Cerebellar cortex (tissue), 1 donor: ENCODE measurements around the gene MRPS2.
"Not testable (repeated sequence)": the region's sequence is repeated elsewhere in the genome, so short reads cannot be mapped to it uniquely, and the experiment has no call there.

Source experiments
- DNase-seq: peaks from one replicate; pipeline ENCODE4 v3.0.0-alpha.2; 2015; ENCODE audit warnings: low spot score

Gene MRPS2

GRCh38 chr9:135500525-135501260 is at the start of gene MRPS2:
Gene MRPS2, plus strand, starts transcription at chr9:135500682. Its CDS starts 29 bp downstream, at chr9:135500711.
- peak; percentile 84 for DNase-seq

GRCh38 chr9:135450956-135451355 is 49.5 kb upstream of the MRPS2 start:
- no peak for DNase-seq

DNA sequence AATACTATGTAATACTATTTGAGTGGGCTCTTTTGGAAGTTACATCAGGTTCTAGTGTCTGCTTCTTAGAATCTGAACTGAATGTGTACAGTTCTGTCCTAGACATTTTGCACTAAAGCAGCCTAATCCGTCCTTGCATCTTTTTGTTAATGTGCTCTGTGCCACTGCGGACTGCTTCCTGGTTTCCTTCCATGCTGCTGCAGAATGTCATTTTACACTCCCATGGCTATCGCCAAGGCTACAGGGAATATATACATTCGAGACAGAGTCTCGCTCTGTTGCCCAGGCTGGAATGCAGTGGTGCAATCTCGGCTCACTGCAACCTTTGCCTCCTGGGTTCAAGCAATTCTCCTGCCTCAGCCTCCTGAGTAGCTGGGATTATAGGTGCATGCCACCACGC is 48.6 kb upstream of the MRPS2 start:
- not testable (repeated sequence) for DNase-seq

- no peak for DNase-seq
These were observed 45.7 kb upstream of the MRPS2 start for GRCh38 chr9:135454737-135455136.

DNA sequence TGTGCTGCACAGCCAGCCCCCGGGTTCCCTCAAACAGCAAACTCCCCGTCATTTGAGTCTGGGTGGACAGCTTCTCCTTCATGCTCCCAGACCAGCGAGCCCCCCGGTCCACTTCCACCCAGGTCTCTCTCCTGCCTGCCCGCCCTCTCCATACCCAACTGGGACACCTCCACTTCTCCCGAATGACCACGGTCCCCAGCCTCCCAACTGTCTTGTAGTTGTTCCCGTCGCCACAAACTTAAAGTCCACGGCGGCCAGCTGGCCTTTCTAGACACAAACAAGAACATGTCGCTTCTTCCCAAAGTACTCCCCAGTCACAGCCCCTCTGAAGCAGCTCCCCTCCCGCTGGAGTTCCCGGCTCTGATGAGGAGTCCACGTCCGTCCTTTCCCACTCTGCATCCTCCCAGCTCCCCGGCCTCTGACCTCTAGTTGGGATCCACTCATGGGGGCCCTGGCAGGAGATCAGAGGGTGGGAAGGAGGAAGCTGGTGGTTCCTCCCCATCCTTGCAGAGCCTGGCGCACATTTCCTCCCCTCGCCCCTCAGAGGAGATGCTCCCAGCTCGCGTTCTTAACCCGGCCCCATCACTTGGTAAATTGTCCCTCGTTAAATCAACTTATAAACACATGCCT is 45.0 kb upstream of the MRPS2 start:
- no peak for DNase-seq

- DNase-seq: peak; percentile 56
These were observed 43.9 kb upstream of the MRPS2 start for GRCh38 chr9:135456436-135457104.

- DNase-seq: not testable (repeated sequence)
These were observed 42.0 kb upstream of the MRPS2 start for GRCh38 chr9:135458478-135458877.

- no peak for DNase-seq
These were observed 38.5 kb upstream of the MRPS2 start for GRCh38 chr9:135461936-135462335.

DNA sequence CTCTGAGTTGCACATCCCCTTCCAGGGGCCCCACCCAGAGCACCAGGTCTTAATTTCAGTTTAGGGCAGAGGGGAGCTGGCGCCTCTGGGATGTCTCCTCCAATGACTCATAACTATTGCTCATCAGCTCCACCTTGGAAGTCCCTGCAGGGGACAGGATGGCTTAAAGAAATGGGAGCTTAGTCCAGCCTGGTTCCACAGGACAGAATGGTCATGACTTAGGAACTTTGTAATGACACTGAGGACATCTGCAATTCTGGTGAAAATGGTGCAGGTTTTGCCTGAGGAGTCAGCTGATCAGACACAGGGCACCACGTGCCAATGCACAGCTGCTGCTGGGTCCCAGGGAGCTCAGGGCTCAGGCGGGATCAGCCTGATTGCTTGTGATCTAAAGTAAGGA is 37.3 kb upstream of the MRPS2 start:
- DNase-seq: no peak

DNA sequence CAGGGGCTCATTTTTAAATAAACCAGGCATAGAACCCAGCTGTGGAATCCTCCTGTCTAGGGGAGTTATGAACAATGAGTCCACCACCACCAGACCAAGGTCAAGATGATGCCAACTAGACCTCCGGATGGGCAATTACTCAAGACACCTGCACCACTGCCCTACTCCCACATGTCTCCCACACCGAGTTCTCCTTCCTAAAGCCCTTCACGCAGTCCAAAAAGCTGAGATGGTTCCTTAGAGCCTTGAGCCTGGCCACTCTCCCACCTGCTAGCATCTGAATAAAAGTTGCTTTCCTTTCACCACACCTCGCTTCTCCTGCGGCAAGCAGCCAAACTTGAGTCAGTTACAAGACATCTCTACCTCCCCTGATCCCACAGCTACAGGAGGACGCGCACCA is 36.3 kb upstream of the MRPS2 start:
- no peak for DNase-seq

DNA sequence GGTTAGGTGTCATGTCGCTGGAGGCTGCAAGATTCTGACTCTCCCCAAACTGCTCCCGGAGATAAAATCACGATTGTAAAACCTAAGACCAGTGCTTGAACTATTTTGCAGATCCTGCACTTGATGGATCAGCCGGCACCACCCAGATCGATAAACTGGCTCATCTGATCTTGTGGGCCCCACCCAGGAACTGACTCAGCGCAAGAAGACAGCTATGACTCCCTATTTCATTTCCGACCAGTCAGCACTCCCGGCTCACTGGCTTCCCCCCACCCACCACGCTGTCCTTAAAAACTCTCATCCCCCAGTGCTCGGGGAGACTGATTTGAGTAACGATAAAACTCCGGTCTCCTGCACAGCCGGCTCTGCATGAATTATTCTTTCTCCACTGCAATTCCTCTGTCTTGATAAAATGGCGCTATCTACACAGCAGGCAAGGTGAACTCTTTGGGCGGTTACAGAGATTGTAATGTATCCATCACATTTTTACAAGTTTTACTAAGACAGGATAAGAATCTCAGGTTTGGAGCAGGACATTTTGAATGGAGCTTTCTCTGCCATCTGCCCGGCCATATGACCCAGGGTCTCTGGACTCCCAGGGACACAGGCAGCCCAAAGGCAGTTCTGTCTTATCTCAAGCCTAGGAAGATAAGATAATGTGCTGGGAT is 31.5 kb upstream of the MRPS2 start:
- no peak for DNase-seq

DNA sequence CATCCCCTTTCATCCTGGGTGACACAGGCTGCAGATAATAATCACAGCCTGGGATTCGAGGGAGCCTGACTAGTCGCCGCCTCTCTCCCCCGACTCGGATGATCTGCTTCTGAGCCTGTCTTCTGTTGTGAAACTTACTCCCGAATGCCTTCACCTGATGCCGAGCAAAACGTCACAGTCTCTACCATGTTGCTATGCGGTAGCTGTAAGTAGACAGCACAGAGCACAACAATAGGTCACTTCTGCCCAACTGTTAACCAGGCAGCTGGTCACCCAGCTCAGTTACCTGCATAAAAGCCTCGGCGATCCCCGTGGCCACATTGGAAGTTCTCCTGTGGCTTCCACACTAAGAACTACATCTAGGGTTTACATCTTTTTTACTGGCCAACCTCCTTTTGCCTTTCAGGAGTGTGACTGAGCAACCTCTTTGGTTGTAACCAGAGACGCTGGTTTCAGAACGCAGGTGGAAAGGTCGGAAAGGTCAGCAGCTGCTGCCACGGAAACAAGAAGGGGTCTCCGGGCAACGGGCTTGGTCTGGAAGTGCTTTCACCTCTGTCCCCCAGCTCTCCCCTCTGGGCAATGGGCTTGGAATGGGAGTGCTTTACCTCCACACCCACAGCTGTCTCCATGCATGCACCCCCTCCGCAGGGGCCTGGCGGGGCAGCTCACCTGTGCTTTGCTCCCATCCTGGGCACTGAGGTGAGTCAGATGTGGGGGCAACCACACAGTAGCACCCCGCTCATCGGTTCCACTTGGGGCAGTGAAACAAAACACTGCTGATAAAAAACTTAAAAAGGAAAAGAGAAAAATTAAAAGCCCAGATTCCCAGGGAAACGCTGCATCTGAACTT is 28.5 kb upstream of the MRPS2 start:
- no peak for DNase-seq

DNA sequence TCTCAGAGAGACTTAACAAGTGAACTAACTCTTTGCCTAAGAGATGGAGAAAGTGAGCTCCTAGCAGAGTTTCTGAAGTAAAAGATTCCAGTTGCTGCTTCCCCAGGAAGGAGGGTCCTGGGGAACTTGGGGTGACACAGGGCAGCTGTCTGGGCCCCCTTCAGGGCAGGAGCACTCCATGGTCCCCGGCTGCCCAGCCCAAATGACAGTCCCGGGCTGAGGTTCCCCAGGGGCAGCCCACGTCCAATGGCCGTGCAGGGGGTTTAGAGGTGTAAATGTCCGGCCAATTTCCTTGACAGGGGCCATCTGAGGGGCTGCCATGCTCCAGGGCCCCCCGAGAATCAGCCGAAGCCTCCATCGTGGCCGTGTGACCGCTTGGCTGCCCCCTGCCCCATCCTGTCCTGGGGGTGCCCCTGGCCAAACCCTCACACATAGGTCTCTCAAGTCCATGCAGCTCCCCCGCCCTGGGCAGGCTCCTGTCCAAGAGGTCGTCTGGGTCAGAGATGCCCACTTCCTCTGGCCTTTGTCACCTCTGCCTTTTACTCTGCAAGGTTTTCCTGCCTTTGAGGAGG is 26.4 kb upstream of the MRPS2 start:
- no peak for DNase-seq

DNA sequence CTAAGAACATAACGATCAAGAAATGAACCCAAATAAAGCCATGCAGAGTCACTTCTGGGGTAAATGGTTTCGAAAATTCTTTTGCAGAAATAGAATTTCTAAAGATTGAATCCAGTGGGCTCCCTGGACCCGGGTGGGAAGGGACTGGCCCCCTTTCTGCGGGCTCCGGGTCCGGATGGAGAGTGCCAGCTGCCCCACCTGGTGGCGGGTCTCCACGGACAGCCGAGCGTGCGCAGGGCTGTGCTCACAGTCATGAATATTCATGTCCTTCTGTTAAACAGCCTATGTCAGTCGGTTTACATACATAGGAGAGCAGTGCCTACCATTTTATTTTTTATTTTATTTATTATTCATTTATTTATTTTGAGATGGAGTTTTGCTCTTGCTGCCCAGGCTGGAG is 25.6 kb upstream of the MRPS2 start:
- DNase-seq: peak; percentile 52

DNA sequence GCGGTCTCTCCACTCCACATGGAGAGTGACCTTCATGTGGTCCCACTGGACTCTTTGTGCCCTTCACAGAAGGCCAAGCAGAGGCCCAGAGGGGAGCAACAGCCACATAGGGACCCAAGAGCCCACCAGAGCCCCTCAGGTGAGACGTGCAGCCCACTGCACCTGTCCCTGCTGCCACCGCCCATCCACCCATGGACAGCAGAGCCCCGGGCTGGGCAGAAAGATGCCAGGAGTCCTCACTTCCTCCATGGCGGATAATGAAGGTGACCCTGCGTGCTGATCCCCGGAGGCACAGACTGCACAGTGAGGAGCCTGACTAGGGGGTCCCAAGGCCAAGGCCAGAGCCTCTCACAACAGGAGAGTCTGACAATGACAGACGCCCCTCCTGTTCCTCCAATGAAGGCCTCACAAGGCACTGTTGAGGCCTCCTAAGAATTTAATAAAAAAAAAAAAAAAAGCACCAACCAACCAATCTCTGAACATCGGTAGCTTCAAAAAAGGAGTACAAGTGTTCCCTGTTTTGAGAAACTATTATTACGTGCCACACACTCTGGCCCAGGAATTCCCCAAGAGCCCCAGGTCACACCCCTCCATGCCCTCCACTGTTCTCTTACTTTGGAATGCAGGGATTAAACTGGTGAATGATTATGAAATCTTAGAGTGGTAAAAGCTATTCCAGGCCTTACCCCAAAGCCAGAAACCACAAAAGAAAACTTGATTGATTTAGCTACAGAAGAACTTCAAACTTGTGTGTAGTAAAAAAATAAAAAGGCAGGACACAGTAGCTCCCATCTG is 23.7 kb upstream of the MRPS2 start:
- no peak for DNase-seq

DNA sequence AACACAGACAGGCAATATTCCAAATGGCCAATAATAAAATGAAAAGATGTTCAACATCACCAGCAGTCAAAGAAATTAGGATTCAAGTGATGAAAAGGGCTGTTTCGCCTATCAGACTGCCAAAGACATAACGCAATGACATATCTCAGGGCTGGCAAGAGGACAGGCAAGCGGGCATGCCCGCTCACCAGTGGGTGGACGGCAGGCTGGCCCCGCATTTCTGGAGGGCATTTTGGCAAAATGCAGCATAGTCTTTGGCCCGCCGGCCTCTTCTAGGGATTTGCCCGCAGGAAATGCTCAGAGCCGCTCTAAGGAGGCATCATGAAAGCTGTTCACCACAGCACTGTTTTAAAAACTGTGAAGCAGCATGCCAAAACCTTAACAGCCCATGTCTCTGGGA is 22.3 kb upstream of the MRPS2 start:
- peak; percentile 13 for DNase-seq

GRCh38 chr9:135478829-135479468 is 21.5 kb upstream of the MRPS2 start:
- DNase-seq: peak; percentile 38

- DNase-seq: no peak
These were observed 20.9 kb upstream of the MRPS2 start, which contains the start of gene PPP1R26 for GRCh38 chr9:135479469-135480052. Gene PPP1R26, plus strand, starts transcription at chr9:135479782. Its CDS starts 4,729 bp downstream, at chr9:135484511.
